MM.1S (cell line): ENCODE measurements around the gene CARMIL1.

ENCODE experiments used
- EZH2 ChIP-seq: fragments of 300-600 bp; sonication (generic); optimal IDR thresholded peaks from 2 replicates; pipeline ENCODE3; 2017; ENCODE audit warnings: low read depth, mild to moderate bottlenecking, antibody characterized with exemption, low read length, mixed read lengths
- TF ChIP-seq, protein P1 (sequence below): fragments of 300-600 bp; sonication (generic); IDR thresholded peaks from 2 replicates; pipeline ENCODE4 v1.5.1; 2016; ENCODE audit warnings: antibody characterized with exemption, low read length, mixed read lengths

DNA sequence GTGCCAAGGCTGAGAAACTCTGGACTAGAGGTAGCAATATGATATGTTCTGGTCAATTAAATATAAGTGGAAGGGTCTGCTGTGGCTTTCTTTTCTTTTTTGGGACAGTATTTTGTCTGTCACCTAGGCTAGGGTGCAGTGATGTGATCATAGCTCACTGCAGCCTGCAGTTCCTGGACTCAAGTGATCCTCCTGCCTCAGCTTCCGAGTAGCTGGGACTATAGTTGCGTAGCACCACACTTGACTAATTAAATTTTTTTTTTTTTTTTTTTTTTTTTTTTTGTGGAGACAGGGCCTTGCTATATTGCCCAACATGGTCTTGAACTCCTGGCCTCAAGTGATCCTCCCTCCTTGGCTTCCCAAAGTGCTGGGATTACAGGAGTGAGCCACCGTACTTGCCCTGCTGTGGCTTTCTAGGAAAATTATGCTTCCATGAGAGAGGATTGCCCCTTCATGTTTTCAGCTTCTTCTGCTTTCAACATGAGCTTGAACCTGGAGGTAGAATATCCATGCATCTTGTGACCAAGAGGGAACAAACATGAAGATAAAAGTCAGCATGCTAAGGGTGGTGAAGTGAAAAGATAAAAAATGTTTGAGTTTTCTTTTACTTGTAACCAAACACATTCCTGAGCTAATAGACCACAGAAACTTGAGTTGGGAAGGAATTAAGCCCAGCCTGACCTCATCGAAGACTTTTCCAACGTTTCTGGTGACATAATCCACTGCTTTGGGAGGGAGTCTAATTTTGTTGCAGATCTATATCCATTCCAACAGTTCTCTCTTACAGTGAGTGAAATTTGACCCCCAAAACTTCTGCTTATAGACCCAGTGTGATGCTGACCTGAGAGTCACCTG is 75.1 kb downstream of the CARMIL1 start:
- TF ChIP-seq, protein P1, sequence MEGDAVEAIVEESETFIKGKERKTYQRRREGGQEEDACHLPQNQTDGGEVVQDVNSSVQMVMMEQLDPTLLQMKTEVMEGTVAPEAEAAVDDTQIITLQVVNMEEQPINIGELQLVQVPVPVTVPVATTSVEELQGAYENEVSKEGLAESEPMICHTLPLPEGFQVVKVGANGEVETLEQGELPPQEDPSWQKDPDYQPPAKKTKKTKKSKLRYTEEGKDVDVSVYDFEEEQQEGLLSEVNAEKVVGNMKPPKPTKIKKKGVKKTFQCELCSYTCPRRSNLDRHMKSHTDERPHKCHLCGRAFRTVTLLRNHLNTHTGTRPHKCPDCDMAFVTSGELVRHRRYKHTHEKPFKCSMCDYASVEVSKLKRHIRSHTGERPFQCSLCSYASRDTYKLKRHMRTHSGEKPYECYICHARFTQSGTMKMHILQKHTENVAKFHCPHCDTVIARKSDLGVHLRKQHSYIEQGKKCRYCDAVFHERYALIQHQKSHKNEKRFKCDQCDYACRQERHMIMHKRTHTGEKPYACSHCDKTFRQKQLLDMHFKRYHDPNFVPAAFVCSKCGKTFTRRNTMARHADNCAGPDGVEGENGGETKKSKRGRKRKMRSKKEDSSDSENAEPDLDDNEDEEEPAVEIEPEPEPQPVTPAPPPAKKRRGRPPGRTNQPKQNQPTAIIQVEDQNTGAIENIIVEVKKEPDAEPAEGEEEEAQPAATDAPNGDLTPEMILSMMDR: no peak
- no peak for TF ChIP-seq EZH2
